Inflammatory macrophage treated with lipopolysaccharide for 4 hours (primary cell): ENCODE data around the gene SNRK.

ENCODE experiments used
- DNase-seq: peaks from one replicate; pipeline ENCODE4 v3.0.0-alpha.2; 2020

Gene SNRK

DNA sequence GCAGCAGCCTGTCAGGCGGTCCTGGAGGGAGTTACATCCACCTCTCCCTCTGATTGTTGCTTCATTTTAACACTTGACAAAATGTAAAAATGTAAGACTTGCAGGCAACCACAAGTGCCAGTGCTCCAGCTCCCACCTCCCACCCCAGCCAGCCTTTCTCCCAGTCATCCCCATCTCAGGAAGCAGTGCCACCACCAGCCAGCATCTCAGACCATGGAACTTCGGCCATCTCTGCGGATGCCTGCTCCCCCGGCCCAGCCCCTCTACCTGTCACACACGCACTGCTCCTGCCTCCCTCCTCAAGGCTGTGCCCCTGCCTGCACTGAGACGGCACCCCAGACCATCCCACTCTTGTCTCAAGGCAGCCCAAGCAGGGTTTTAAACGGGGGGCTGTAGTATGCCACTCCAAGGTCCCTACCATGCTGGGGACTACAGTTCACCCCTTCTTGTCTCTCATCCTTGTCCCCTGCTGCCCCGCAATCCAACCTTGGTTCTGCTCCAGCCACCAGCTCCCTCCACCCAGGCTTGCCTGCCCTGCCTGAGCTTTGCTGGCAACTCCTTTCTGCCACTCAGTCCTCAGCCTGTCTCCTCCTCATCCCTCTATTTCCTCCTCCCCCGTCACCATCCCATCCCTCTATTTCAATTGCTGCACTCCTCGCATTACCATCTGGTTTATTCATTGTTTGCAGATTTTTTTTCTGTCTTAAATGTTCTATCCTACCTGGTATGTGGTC, 85.8 kb downstream of the SNRK start:
- DNase-seq = no peak

DNA sequence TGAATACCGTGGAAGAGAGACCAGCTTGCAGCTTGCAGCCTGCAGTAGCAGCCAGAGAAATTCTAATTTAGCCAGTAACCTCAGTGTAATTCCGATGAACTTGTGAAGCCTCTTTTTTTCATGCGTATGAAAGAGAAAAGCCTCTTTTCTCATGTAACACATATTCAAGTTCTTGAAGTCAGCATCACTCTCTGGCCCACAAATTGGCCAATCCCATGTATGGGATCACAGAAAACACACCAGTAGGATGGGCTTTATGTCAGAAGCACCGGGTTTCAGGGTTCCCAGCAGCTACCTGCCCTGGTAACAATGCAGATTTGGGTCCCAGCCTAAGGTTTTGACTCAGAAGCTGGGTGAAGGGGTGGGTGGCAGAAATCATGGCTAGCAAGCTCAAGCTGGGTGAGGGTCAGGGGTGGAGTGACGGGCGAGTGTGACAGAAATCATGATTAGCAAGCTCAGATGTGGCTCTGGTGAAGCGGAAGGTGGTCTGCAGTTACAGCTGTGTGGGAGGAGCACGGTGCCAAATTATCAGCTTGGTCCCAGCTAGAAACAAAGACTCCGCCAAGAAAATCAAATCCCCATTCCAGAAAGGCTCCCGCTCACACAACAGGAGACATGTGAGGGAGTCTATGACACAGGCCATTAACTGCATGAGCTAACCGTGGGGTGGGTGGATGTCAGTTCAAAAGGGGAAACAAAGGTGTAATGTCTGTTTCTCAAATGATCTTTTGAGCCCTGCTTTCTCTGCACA, 86.6 kb downstream of the SNRK start:
- DNase-seq = peak; percentile 38

DNA sequence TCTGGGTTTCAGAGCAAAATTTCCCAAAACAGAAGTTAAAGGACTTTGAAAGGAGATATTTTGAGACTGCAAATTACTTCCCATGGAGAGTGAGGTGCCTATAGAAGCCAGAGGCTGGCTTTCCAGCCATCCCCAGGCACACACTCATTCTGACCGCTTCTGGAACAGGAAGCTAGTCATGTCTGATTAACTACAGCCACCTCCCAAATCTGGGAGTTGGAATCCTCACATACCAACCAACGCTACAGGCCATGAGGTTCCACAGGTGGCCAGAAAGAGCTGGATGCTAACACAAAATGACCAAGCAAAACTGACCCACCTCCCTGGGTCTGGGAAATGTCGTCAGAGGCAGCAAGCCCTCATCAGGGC, 87.2 kb downstream of the SNRK start:
- no peak for DNase-seq

DNA sequence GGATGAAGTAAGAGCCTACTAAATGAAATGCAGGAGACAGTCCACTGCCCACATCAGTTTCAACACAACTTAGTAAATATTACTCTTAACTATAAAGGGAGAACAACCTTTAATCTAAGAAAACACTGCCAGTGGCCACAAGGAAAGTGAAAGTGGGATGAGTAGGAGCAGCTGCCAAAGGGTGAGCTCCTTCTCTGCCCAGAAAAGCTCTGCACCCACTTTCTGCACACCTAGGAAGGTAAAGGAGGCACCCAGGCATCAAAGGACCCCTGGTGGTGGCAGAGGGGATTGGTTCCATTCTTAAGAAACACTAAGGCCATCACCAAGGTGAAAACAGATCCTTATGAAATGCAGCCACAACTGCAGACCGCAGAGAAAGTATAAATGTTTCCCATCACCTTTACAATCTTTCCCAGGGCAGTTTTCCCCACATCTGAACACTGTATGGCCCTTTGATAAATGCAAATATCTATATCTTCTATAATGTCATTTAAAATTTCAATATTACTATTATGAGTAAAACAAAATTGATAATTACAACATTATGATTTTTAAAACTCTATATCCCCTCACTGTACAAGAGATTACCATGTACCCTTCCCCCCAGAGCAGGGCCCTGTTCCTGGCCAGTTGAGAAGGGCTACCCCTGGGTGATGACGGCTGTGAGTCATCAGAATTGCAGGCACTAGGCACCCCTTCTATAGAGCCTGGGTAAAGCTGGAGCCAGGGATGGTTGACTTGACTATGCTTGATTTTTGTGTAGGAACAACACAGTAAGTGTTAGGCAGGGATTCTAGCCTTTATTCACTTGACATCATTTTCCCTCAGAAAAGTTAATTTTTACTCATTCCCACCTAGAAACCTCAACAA, 92.0 kb downstream of the SNRK start:
- DNase-seq = peak; percentile 27

DNA sequence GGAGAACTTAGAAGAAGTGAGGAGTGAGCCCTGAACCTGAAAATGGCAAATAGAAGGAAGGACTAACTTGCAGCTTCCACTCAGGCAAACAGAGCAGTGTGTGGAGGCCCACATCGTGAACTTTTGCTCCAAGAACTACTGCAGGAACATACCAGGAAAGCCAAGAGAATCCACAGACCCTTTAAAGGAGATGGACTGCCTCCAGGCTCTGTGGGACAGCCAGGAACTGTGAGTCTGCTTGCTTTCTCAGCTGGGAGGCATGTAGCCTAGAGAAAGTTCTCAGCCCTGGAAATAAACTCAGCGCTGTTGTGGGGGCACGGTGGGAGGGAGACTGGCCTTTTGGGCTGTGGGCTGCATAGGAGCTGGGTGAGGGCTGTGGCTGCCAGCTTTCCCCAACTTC, 93.0 kb downstream of the SNRK start:
- no peak for DNase-seq

DNA sequence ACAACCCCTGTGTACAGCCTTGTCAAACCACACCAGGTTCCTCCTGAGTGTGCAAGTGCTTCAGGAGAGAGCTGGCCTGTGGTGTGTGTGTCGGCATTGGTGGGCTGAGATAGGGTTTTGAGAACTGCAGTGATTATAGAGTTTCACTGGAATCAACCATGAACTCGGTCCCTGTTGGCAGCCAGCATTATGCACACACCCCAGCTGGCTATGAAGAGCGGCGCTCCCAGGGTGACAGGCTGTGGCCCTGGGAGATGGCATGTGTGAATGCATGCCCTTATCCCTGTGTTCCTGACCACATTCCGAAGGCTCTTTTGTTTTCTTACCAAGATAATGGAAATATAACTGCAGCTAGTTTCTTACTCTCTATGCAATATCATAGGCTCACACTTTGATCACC, 101.8 kb downstream of the SNRK start:
- no peak for DNase-seq

DNA sequence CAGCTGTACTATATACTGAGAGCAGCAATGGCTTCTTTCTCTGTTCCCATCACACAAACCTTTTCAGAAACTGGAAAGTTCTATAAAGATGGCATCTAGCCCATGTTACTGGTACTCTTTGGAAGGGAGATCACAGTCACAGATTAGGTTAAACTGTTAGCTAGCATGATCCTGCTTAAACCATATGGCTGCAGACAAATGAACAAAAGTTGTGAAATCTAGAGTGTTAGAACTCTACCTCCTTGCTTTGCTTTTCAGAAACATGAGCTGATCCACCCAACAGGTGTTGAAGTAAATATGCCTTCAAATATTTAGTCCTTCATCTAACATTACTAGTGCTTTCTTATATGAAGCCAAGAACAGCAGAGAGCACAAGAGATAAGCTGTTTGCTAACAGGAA, 102.6 kb downstream of the SNRK start:
- DNase-seq = no peak

DNA sequence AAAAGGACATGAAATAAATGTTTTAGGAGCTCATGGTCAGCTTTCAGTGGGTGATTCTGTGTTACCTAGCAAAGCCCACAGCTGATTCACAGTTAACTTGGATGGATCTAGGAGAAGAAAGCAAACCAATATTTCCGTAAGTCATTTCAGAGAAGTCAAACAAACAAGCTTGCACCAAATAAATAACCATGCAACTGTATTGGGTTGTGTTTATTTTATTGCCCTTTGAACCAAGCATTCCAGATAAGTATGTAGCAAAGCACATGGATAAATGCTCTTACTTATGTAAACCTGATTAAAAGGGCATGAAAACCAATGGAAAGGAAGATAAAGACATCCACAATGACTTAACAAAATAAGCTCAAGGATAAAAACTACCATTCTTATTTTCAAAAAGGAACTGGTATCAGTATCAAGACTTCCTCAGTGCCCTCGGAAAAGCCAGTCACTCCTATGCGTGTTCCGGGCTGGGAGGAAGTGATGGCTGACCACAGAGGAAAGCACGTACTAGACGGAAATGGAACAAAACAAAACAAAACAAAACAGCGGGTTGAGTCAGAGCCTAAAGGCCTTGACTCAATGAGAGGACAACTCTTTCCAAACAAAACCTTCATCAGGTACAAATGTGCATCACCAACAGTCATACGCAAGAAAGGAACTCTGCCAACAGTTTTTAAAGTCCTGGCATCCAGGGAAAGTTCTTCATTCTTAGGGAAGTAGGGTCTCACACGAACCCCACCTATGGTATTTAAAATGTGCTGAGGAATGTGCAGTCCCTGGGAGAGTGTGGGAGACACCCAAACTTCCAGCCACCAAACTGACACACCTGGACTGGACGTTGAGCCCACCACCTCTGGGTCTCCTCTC, 103.3 kb downstream of the SNRK start:
- peak; percentile 91 for DNase-seq

DNA sequence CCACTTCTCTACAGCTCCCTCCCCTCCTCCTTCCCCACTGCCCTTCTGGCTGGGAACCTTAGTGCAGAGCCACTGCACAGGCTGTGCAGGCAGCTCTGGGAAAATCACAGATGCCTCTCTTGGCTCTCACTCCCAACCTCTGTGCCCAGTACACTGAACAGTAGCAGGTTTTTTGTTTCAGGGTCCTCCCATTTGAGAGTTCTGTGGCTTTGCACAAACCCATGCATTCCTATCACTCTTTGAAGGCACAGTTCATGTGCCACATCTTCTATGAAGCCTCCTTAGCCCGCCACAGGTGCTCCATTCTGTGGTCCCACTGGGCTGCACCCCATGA, 103.9 kb downstream of the SNRK start:
- DNase-seq = no peak

DNA sequence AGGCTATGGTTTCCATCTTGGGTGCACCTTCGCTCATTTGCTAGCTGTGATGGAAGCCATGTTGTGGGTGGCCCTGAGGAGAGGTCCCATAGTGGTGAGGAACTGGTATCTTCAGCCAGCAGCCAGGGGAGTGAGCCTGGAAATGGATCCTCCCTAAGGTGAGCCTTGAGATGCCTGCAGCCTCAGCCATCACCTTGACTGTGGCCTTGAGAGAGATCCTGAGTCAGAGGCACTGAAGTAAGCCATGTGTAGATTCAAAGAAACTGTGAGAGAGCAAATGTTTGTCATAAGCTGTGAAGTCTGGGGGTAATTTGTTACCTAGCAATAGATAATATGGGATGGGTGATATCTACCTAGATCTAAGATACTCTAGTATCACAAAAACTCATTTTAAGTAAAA, 105.3 kb downstream of the SNRK start:
- DNase-seq = no peak

DNA sequence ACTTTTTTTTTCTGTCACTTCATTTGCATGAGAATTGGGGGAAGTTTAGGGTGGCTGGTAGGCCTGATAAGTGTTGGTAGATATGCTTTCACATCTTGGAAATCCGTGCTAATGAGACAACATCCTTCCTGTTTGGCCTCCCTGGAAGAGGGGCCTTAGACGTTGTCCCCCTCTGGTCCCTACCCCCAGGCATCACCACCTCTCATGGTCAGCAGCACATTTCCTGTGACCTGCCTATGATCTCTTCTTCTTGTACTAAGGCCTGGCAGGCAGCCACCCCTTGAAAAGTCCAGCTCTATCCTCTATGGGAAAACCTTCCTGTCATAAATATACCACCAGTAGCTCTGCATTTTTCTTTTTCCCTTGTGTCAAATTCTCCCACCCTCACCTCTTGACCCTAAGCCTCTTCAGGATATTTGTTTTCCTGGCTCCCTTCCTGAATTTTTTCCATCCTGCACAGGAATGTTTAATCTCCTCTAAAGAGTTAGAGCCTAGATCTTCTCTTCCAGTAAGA, 107.8 kb downstream of the SNRK start:
- DNase-seq = no peak

DNA sequence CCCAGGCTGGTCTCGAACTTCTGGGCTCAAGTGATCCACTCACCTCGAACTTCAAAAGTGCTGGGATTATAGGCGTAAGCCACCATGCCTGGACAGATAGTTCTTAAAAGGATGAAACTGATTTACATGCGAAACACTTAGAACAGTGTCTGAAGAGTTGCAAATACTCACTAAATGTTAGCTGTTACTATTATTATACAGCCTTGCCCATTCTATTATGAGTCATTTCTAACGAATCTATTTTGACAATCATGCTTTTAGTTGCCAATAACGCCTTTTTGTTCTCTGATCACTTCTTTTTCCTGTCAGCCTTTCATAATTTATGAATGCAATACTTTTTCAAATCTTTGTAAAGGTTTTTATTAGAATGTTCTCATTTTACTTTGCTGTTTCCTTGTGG, 112.7 kb downstream of the SNRK start:
- no peak for DNase-seq

DNA sequence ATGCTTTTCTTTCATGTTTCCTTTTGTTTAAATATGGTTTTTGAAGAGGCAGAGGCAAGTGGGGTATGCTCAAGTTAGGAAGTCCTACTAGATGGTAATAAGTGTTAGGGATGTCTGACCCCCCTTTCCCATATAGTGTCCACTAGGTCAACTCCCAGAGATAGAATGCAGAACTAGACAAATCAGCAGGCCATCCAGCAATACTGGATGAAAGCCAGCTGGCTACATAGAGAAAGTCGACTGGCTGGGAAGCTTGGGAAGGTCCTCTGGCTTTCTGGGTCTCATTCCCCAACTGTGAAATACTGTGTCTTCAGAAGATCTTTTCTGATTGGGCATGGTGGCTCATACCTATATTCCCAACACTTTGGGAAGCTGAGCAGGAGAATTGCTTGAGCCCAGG, 113.8 kb downstream of the SNRK start:
- DNase-seq = no peak
